ENCODE results near the gene UHRF1. TPM values are rescaled to one million over a fixed set of nuclear protein-coding genes. Genes with fewer than 3 reads are reported as not detected.

The UHRF1 gene
- total and polyA plus RNA-seq, 2 of the 13 experiments (the other 11 are each of a cell fraction or from before 2014, with no cell fraction given), result 6.8 to 78.4 TPM

- H3K27me3 ChIP-seq (ENCODE audit: control insufficient read depth in 1 of 2, insufficient read depth in 2 of 2, low read length in 2 of 2), result no peaks in the 10 kb centered on the region
- H3K4me3 ChIP-seq (replicated peaks in 1 of 3; ENCODE audit: insufficient read depth in 1 of 3, low read depth in 2 of 3, low read length in 3 of 3), result no peak overlapping the region
- H3K9ac ChIP-seq (ENCODE audit: insufficient read depth, low read depth, low read length), result no peak overlapping the region
- peaks cover 72% of the 10 kb centered on the region for H3K4me1 ChIP-seq (ENCODE audit: insufficient read depth, low read length)
- 0 out of 2 replicates have a peak, but pooled peaks cover 1% of the 10 kb centered on the region for H4K20me1 ChIP-seq (ENCODE audit: insufficient read depth, low read length)
- no TSS peak for BruUV-seq (replicated peaks)
- TF ChIP-seq ZNF136 (CRISPR knock-in tag; IDR thresholded peaks at IDR 0.05; ENCODE audit: low read depth) (no peak), RAD21 (CRISPR knock-in tag; IDR thresholded peaks at IDR 0.05) (peak; percentile 17; the same call in 1 of the 2 replicates), STAG1 (CRISPR knock-in tag; IDR thresholded peaks at IDR 0.05) (peak; percentile 35; the same call in 1 of the 2 replicates), CTCF (CRISPR knock-in tag; IDR thresholded peaks at IDR 0.05) (peak; percentile 46), SMC3 (IDR thresholded peaks at IDR 0.05; ENCODE audit: low read length) (peak; percentile 12; the same call in 1 of the 2 replicates)
- intact Hi-C loops (cut with micrococcal nuclease; ENCODE audit: unreplicated experiment) (no loop called here), in situ Hi-C loops (cut with HindIII; ENCODE audit: extremely low pct_ligation_motif_present, low pct_unique_long_range_greater_than_20kb) (no loop called here)
- peak overlapping the region; percentile 9 for H3K27ac ChIP-seq (ENCODE audit: extremely low read length, insufficient read depth, low read length)
- peaks cover 17% of the 10 kb centered on the region for H3K79me2 ChIP-seq (ENCODE audit: insufficient read depth, low read length)
- POLR2A ChIA-PET, result no interaction called here
- ATAC-seq, result no peak
- CTCF ChIA-PET (ENCODE audit: low intra/inter-chr PET ratio, low total read pairs), result no interaction called here
- H2AFZ ChIP-seq (ENCODE audit: low read length), result no peak overlapping the region
- WGBS (ENCODE audit: low lambda C conversion rate), result 50% methylated on average over 5 of the region's 8 CpGs
- no peaks in the 10 kb centered on the region; a peak in 1 of 5 replicates for H3K36me3 ChIP-seq (replicated peaks in 1 of 2; ENCODE audit: control insufficient read depth in 1 of 2, insufficient read depth in 2 of 2, low read length in 2 of 2)
- H3K9me3 ChIP-seq (ENCODE audit: low read length), result no peaks in the 10 kb centered on the region
- DNase-seq (ENCODE audit: low spot score), result no peak
- 0 out of 2 replicates have a peak overlapping the region, but pooled peaks have one; percentile 15 for H3K4me2 ChIP-seq (ENCODE audit: low read depth, low read length)
- peak; percentile 59 for FAIRE-seq
Observed at GRCh38 chr19:4906963-4907362, 2.3 kb upstream of the UHRF1 start.

- H3K4me2 ChIP-seq (ENCODE audit: low read depth, low read length), result peak overlapping the region; percentile 85
- TF ChIP-seq GABPA (IDR thresholded peaks at IDR 0.05; ENCODE audit: low read depth, low read length) (no peak), GABPA (CRISPR knock-in tag; IDR thresholded peaks at IDR 0.05; ENCODE audit: low read depth) (no peak), ZNF431 (CRISPR knock-in tag; IDR thresholded peaks at IDR 0.05; ENCODE audit: borderline replicate concordance, low read depth) (no peak), SIX4 (CRISPR knock-in tag; IDR thresholded peaks at IDR 0.05) (peak; percentile 55), ZNF672 (CRISPR knock-in tag; IDR thresholded peaks at IDR 0.05) (no peak), AKAP8 (CRISPR knock-in tag; IDR thresholded peaks at IDR 0.05) (no peak), LBX2 (CRISPR knock-in tag; IDR thresholded peaks at IDR 0.05; ENCODE audit: borderline replicate concordance) (no peak)
Observed at GRCh38 chr19:4908360-4908759, 941 bp upstream of the UHRF1 start.

More at GRCh38 chr19:4908360-4908759, 941 bp upstream of the UHRF1 start:
- Histone ChIP-seq H3K9ac (ENCODE audit: insufficient read depth, low read depth, low read length) (peak overlapping the region; percentile 68), H3K27me3 (ENCODE audit: control insufficient read depth in 1 of 2, insufficient read depth in 2 of 2, low read length in 2 of 2) (no peaks in the 10 kb centered on the region), H3K36me3 (replicated peaks in 1 of 2; ENCODE audit: control insufficient read depth in 1 of 2, insufficient read depth in 2 of 2, low read length in 2 of 2) (peaks cover 0 to 10% of the 10 kb centered on the region in 2 experiments; a peak in 2 of 5 replicates), H3K4me3 (replicated peaks in 1 of 3; ENCODE audit: insufficient read depth in 1 of 3, low read depth in 2 of 3, low read length in 3 of 3) (peak overlapping the region; percentile 44 to 79 (median 79)), H4K20me1 (ENCODE audit: insufficient read depth, low read length) (0 out of 2 replicates have a peak, but pooled peaks cover 2% of the 10 kb centered on the region), H3K27ac (ENCODE audit: extremely low read length, insufficient read depth, low read length) (peak overlapping the region; percentile 88), H2AFZ (ENCODE audit: low read length) (no peak overlapping the region), H3K4me1 (ENCODE audit: insufficient read depth, low read length) (peaks cover 83% of the 10 kb centered on the region), H3K9me3 (ENCODE audit: low read length) (no peaks in the 10 kb centered on the region), H3K79me2 (ENCODE audit: insufficient read depth, low read length) (peaks cover 31% of the 10 kb centered on the region)
- 3% methylated on average over 5 of the region's 5 CpGs for WGBS (ENCODE audit: low lambda C conversion rate)
- ATAC-seq (peak; percentile 14), DNase-seq (ENCODE audit: low spot score) (peak; percentile 76), FAIRE-seq (peak; percentile 74)
- BruUV-seq (replicated peaks), result no TSS peak
- intact Hi-C loops (cut with micrococcal nuclease; ENCODE audit: unreplicated experiment), result no loop called here
- CTCF ChIA-PET (ENCODE audit: low intra/inter-chr PET ratio, low total read pairs), result no interaction called here
- POLR2A ChIA-PET, result interaction anchor here (0.5 to 1.2 kb wide), 5 partner anchors 9 to 60 kb away, joined by 3 to 4 read pairs (median 3); no protein-coding TSS in a partner anchor
- in situ Hi-C loops (cut with HindIII; ENCODE audit: extremely low pct_ligation_motif_present, low pct_unique_long_range_greater_than_20kb), result no loop called here
